Mesendoderm (in vitro differentiated cells): ENCODE results near the gene HOXA10.

ENCODE experiments used
- DNase-seq: peaks from one replicate; pipeline ENCODE4 v3.0.0; 2013
- H2AK5ac ChIP-seq: 2 replicates; pipeline ENCODE4 v1.6.1; 2013; ENCODE audit warnings: low read length, inconsistent platforms
- H2BK120ac ChIP-seq: 2 replicates; pipeline ENCODE4 v1.6.1; 2013; ENCODE audit warnings: low read depth, mild to moderate bottlenecking, low read length, moderate library complexity, mixed read lengths
- H2BK15ac ChIP-seq: replicated peaks from 2 replicates; pipeline ENCODE4 v1.6.1; 2013; ENCODE audit warnings: low read depth, mild to moderate bottlenecking, moderate library complexity
- H2BK5ac ChIP-seq: 2 replicates; pipeline ENCODE4 v1.6.1; 2013; ENCODE audit warnings: low read length, inconsistent platforms
- H3K18ac ChIP-seq: 2 replicates; pipeline ENCODE4 v1.6.1; 2013; ENCODE audit warnings: mild to moderate bottlenecking, low read length, mixed read lengths
- H3K23ac ChIP-seq: one replicate; pipeline ENCODE4 v1.6.1; 2013; ENCODE audit warnings: low read length
- H3K27ac ChIP-seq: 2 replicates; pipeline ENCODE4 v1.5.1; 2013; ENCODE audit warnings: low read depth, mild to moderate bottlenecking, inconsistent platforms, low read length, moderate library complexity
- H3K27me3 ChIP-seq: 2 replicates; pipeline ENCODE4 v1.6.1; 2013; ENCODE audit warnings: low read length, control low read depth, mild to moderate bottlenecking, inconsistent platforms; ENCODE audit not compliant: insufficient read depth, poor library complexity
- H3K36me3 ChIP-seq: 2 replicates; pipeline ENCODE4 v1.6.1; 2013; ENCODE audit warnings: low read length, inconsistent platforms; ENCODE audit not compliant: control insufficient read depth, insufficient read depth
- H3K4ac ChIP-seq: one replicate; pipeline ENCODE4 v1.6.1; 2013; ENCODE audit warnings: low read depth, mild to moderate bottlenecking, low read length, moderate library complexity
- H3K4me1 ChIP-seq: 2 replicates; pipeline ENCODE4 v1.6.1; 2013; ENCODE audit warnings: low read depth, low read length, inconsistent platforms; ENCODE audit not compliant: control insufficient read depth
- H3K4me2 ChIP-seq: 2 replicates; pipeline ENCODE4 v1.6.1; 2013; ENCODE audit warnings: low read length
- H3K4me3 ChIP-seq: 2 replicates; pipeline ENCODE4 v1.5.1; 2013; ENCODE audit warnings: mild to moderate bottlenecking, low read length
- H3K56ac ChIP-seq: one replicate; pipeline ENCODE4 v1.6.1; 2013; ENCODE audit warnings: low read length
- H3K79me1 ChIP-seq: 2 replicates; pipeline ENCODE4 v1.6.1; 2013; ENCODE audit warnings: low read length, inconsistent platforms
- H3K79me2 ChIP-seq: 2 replicates; pipeline ENCODE4 v1.6.1; 2013; ENCODE audit warnings: mild to moderate bottlenecking, low read length; ENCODE audit not compliant: control insufficient read depth, insufficient read depth
- H3K9ac ChIP-seq: 2 replicates; pipeline ENCODE4 v1.6.1; 2013; ENCODE audit warnings: low read length, inconsistent platforms
- H4K5ac ChIP-seq: one replicate; pipeline ENCODE4 v1.6.1; 2013; ENCODE audit warnings: low read length
- H4K8ac ChIP-seq: one replicate; pipeline ENCODE4 v1.6.1; 2013; ENCODE audit warnings: low read depth, mild to moderate bottlenecking, control low read depth, low read length, moderate library complexity
- WGBS: extraction: QIAGEN DNeasy Blood & Tissue Kit; methylation state at CpG from one replicate; pipeline ENCODE4 v1.1.7; 2013; ENCODE audit warnings: low lambda C conversion rate, missing lambda C conversion rate; ENCODE audit not compliant: insufficient coverage; ENCODE audit errors: extremely low coverage; 5-methylcytosine and 5-hydroxymethylcytosine counted together

The HOXA10 gene

GRCh38 chr7:27182861-27183681 is 9.0 kb upstream of the HOXA10 start:
- Histone ChIP-seq H3K36me3 (no peaks in the 10 kb centered on the region), H3K4ac (no peak overlapping the region), H3K23ac (no peak overlapping the region), H3K79me2 (no peaks in the 10 kb centered on the region), H3K27me3 (peaks cover 84% of the 10 kb centered on the region), H4K5ac (no peak overlapping the region), H3K9ac (no peak overlapping the region), H3K18ac (no peak overlapping the region), H2AK5ac (no peak overlapping the region), H2BK5ac (no peak overlapping the region), H3K4me1 (no peaks in the 10 kb centered on the region), H2BK15ac (no peak overlapping the region), H4K8ac (no peak overlapping the region), H2BK120ac (no peak overlapping the region), H3K27ac (no peak overlapping the region), H3K4me3 (no peak overlapping the region), H3K79me1 (no peaks in the 10 kb centered on the region), H3K56ac (no peak overlapping the region), H3K4me2 (peak overlapping the region; percentile 2)
- DNase-seq = peak; percentile 86
- WGBS = no CpG with 5 or more reads among the region's 39 CpGs

GRCh38 chr7:27182285-27182841 is 8.2 kb upstream of the HOXA10 start:
- H4K5ac ChIP-seq = no peak overlapping the region
- no peak overlapping the region for H3K23ac ChIP-seq
- no peak overlapping the region for H3K27ac ChIP-seq
- no peaks in the 10 kb centered on the region for H3K79me2 ChIP-seq
- H3K36me3 ChIP-seq = no peaks in the 10 kb centered on the region
- H3K79me1 ChIP-seq = no peaks in the 10 kb centered on the region
- no peak overlapping the region for H3K9ac ChIP-seq
- H3K4me3 ChIP-seq = no peak overlapping the region
- H3K4me1 ChIP-seq = no peaks in the 10 kb centered on the region
- H3K56ac ChIP-seq = no peak overlapping the region
- H3K18ac ChIP-seq = no peak overlapping the region
- H2BK15ac ChIP-seq = no peak overlapping the region
- H3K4ac ChIP-seq = no peak overlapping the region
- H2BK120ac ChIP-seq = no peak overlapping the region
- no peak overlapping the region for H2AK5ac ChIP-seq
- no peak overlapping the region for H3K4me2 ChIP-seq
- H3K27me3 ChIP-seq = peaks cover 84% of the 10 kb centered on the region
- no peak overlapping the region for H4K8ac ChIP-seq
- no peak for DNase-seq
- WGBS = no CpG with 5 or more reads among the region's 4 CpGs
- no peak overlapping the region for H2BK5ac ChIP-seq

DNA sequence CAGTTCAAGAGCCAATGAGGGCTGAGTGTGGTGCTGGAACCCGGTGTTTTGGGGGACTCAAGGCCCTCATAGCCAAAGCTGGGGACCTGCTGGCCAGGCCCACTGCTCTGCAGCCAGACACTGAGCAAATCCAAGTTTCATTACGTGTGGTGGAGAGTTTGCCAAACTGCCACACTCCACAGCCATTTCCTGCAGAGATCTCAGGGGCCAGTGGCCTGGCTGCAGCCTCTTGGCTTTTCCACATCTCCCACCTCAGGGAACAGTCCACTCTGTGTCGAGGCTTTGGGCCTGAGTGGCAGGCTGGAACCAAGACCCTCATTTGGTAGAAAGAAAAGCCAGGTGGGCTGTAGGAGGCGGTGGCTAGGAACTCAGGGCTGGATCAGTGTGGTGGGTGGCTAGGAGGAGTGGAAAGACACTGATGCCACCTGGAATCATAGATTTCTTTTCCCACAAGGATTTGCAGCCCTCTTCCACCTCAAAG is 7.7 kb upstream of the HOXA10 start:
- no peak for DNase-seq
- Histone ChIP-seq H2BK120ac (no peak overlapping the region), H2AK5ac (no peak overlapping the region), H3K18ac (no peak overlapping the region), H3K4ac (no peak overlapping the region), H3K36me3 (no peaks in the 10 kb centered on the region), H3K27ac (no peak overlapping the region), H4K8ac (no peak overlapping the region), H3K4me2 (no peak overlapping the region), H3K4me1 (no peaks in the 10 kb centered on the region), H4K5ac (no peak overlapping the region), H3K79me1 (no peaks in the 10 kb centered on the region), H3K23ac (no peak overlapping the region), H2BK15ac (no peak overlapping the region), H3K9ac (no peak overlapping the region), H3K56ac (no peak overlapping the region), H3K27me3 (peaks cover 85% of the 10 kb centered on the region), H3K79me2 (no peaks in the 10 kb centered on the region), H3K4me3 (no peak overlapping the region), H2BK5ac (no peak overlapping the region)
- no CpG with 5 or more reads among the region's 4 CpGs for WGBS

DNA sequence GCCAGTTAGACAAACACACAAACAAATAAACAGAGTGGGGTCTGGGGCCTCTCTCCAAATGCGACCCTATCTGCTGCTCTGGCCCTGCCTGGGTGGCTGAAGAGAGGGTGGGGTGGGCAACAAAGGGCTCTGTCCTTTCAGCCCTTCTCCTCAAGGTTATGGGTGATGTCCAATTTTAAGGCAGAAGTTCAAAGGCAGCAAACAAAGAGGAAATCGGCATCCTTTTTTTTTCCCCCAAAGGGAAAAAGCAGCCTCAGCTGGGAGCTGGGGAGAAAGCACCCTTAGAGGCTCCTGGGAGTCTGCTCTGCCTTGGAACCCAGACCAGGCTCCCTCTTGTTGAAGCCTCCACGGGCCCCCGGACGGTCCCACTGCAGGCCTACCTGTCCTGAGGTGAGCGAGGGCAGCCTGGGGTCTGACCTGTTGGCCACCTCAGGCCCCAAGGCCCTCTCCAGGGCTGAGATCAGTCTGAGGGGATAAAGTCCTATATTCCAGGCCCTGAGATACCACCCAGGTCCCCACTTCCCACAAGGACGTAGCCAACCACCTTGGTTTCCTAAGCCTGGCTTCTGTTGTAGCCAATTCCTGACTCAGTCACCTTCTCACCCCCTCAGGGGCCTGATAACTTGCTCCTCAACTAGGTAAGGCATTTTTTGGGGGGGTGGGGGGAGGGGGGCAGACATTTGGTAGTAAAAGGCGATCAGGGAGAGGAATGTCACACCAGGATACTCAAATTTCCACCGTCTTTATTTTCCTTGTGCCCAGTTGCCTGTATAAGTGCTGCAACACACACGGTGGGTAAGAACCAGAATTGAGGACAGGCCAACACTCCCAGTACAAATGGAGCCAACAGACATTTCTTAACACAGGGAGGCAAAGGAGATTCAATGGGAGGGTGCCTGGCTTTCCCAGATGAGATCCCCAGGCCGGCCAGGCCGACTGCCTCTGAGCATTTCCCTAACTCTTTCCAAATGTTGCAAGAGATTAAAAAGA is 6.6 kb upstream of the HOXA10 start:
- H4K8ac ChIP-seq = no peak overlapping the region
- H3K9ac ChIP-seq = no peak overlapping the region
- H3K36me3 ChIP-seq = no peaks in the 10 kb centered on the region
- H3K27me3 ChIP-seq = peaks cover 87% of the 10 kb centered on the region
- no peak overlapping the region for H2BK5ac ChIP-seq
- no CpG with 5 or more reads among the region's 12 CpGs for WGBS
- no peak overlapping the region for H2BK120ac ChIP-seq
- no peak overlapping the region for H3K4me2 ChIP-seq
- DNase-seq = no peak
- no peak overlapping the region for H2AK5ac ChIP-seq
- no peak overlapping the region for H3K18ac ChIP-seq
- H2BK15ac ChIP-seq = no peak overlapping the region
- no peak overlapping the region for H4K5ac ChIP-seq
- H3K56ac ChIP-seq = no peak overlapping the region
- no peak overlapping the region for H3K23ac ChIP-seq
- no peak overlapping the region for H3K4me3 ChIP-seq
- H3K4ac ChIP-seq = no peak overlapping the region
- no peaks in the 10 kb centered on the region for H3K79me1 ChIP-seq
- no peak overlapping the region for H3K27ac ChIP-seq
- H3K4me1 ChIP-seq = no peaks in the 10 kb centered on the region
- H3K79me2 ChIP-seq = no peaks in the 10 kb centered on the region

GRCh38 chr7:27179503-27180430 is 5.6 kb upstream of the HOXA10 start:
- Histone ChIP-seq H3K4me3 (no peak overlapping the region), H2AK5ac (no peak overlapping the region), H3K23ac (no peak overlapping the region), H3K36me3 (no peaks in the 10 kb centered on the region), H2BK5ac (no peak overlapping the region), H3K79me1 (no peaks in the 10 kb centered on the region), H2BK15ac (no peak overlapping the region), H3K56ac (peak overlapping the region; percentile 6), H3K18ac (no peak overlapping the region), H3K9ac (no peak overlapping the region), H2BK120ac (no peak overlapping the region), H4K5ac (no peak overlapping the region), H3K27ac (no peak overlapping the region), H4K8ac (no peak overlapping the region), H3K79me2 (no peaks in the 10 kb centered on the region), H3K4me2 (peak overlapping the region; percentile 58), H3K4me1 (no peaks in the 10 kb centered on the region), H3K27me3 (peaks cover 89% of the 10 kb centered on the region), H3K4ac (no peak overlapping the region)
- WGBS = no CpG with 5 or more reads among the region's 56 CpGs
- DNase-seq = peak; percentile 83
